ENCODE measurements around the gene RBBP8NL.
A peak's percentile ranks its signal among the peaks of the same experiment; 100 is the strongest.

The RBBP8NL gene

GRCh38 chr20:62386383-62387218 lies 40.7 kb downstream of the RBBP8NL start, which contains the start of gene RPS21:
RPS21 (plus strand) TSS chr20:62387103; CDS start chr20:62387339, 236 bp downstream.
- DNase-seq (ENCODE audit: low read depth): peak; percentile 96
- H3K4me3 ChIP-seq (ENCODE audit: low read depth, low read length): peak within 1 kb of the TSS; percentile 74
- TF ChIP-seq CTCF (IDR thresholded peaks at IDR 0.05; ENCODE audit: insufficient read depth, low read depth, low read length, missing control alignments): no peak

DNA sequence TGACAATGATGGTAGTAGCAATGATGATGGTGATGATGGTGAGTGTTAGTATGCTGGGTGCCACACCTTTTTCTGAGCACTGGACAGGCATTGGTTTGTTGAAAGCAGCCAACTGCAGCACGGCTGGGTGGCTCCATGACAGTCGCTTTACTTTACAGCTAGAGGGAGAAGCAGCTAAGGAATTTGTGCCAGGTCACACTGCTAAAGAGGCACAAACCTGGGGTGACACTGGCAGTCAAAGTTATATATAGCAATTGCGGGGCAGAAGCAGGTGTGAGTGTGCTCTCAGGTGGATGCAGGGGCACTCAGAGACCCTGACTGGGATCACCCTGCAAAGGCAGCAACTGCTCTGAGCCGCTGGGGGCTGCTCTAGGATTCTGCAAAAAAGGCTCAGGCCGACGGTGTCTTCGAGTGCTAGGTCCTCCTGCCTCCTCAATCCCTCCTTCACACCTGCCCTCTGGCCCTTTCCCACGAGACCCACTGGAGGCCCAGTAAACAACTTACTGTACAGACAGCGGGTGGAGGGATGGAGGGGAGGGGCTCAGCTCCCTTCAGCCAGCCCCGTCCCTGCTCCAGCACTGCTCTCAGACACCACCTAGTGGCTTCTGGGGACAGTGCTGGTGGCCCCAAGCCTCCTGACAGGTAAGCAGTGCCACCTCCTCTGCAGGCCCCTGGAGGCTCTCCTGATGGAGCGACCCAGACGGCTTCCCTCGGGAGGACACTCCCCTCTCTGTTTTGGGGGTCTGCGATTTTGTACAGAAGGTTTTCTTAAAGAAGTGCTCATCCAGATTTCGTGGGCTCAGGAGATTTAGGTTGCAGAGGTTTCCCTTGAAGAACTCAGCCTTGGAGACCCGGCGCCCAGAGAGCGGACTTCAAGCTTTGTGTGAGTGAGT lies 44.8 kb downstream of the RBBP8NL start:
- peak; percentile 88 for DNase-seq (ENCODE audit: low read depth)
- peak; percentile 98 for TF ChIP-seq CTCF (IDR thresholded peaks at IDR 0.05; ENCODE audit: insufficient read depth, low read depth, low read length, missing control alignments)
- H3K4me3 ChIP-seq (ENCODE audit: low read depth, low read length): no peak overlapping the region

GRCh38 chr20:62381842-62382241 lies 45.5 kb downstream of the RBBP8NL start:
- DNase-seq (ENCODE audit: low read depth): no peak
- H3K4me3 ChIP-seq (ENCODE audit: low read depth, low read length): no peak overlapping the region
- TF ChIP-seq CTCF (IDR thresholded peaks at IDR 0.05; ENCODE audit: insufficient read depth, low read depth, low read length, missing control alignments): no peak

DNA sequence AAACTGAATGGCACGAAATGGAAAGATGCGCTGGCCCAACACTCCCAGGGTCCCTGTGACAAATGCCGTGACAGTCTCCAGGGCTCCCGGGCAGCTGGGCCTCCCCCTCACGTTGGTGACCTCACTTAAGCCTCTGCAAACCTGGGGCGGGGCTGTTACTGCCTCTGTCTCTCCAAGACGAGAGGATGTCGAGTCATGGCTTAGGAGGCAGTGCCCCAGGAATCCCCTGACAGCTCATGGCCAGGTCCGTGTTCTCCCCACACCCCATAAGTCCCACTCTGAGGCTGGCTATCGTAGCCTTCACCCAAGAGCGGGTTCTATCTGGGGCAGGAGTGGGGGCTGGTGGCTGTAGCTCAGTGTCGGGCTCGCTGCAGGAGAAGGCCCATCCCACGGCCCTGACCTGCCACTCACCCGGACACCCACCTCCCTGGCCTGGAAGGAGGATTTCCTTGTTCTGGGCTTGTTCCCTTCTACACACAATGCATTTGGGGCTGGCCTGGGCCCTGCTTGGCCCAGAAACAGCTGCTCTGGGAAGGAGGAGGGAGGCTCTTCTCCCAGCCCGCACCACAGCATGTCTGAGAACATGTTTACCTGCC lies 46.0 kb downstream of the RBBP8NL start:
- DNase-seq (ENCODE audit: low read depth): no peak
- no peak overlapping the region for H3K4me3 ChIP-seq (ENCODE audit: low read depth, low read length)
- TF ChIP-seq CTCF (IDR thresholded peaks at IDR 0.05; ENCODE audit: insufficient read depth, low read depth, low read length, missing control alignments): no peak

- H3K4me3 ChIP-seq (ENCODE audit: low read depth, low read length): no peak overlapping the region
- no peak for TF ChIP-seq CTCF (IDR thresholded peaks at IDR 0.05; ENCODE audit: insufficient read depth, low read depth, low read length, missing control alignments)
- DNase-seq (ENCODE audit: low read depth): no peak
These were observed 49.1 kb downstream of the RBBP8NL start for GRCh38 chr20:62378215-62378614.

GRCh38 chr20:62377615-62378178 lies 49.6 kb downstream of the RBBP8NL start:
- TF ChIP-seq CTCF (IDR thresholded peaks at IDR 0.05; ENCODE audit: insufficient read depth, low read depth, low read length, missing control alignments): no peak
- no peak for DNase-seq (ENCODE audit: low read depth)

More at GRCh38 chr20:62377615-62378178, 49.6 kb downstream of the RBBP8NL start:
- no peak overlapping the region for H3K4me3 ChIP-seq (ENCODE audit: low read depth, low read length)
